HepG2 (cell line): ENCODE results near the gene FAM89B. TPM values are rescaled to one million over a fixed set of nuclear protein-coding genes. Genes with fewer than 3 reads are reported as not detected.

Experiments
- ATAC-seq: fragments of 200-7000 bp; cut with Tn5 transposase; 3 replicates; pipeline ENCODE4 v1.9.1; 2020; ENCODE audit warnings: mild to moderate bottlenecking, moderate library complexity
- BruUV-seq: library from RNA; stranded (reverse); fragments of 400-500 nt; replicated peaks from 2 replicates; lab custom pipeline; 2021; lab: Mats Ljungman, UMichigan
- CTCF ChIA-PET: fragments of 300-600 bp; formaldehyde crosslinking; extraction: SDS; loops from one replicate; lab custom pipeline; 2021; ENCODE audit warnings: low total read pairs, inconsistent platforms, low intra/inter-chr PET ratio; lab: Yijun Ruan, JAX
- POLR2A ChIA-PET: fragments of 350-600 bp; sonication (Branson Sonifier 250); formaldehyde crosslinking; loops from one replicate; lab custom pipeline; 2020; ENCODE audit warnings: antibody characterized with exemption, inconsistent platforms; lab: Yijun Ruan, JAX
- DNase-seq: peaks from one replicate; pipeline ENCODE4 v3.0.0-alpha.2; 2015; ENCODE audit warnings: low spot score
- FAIRE-seq: peaks from 3 replicates; lab custom pipeline; 2011; peaks lifted over from hg19 to GRCh38; lab: Jason Lieb, UNC
- H2AFZ ChIP-seq: one replicate; pipeline ENCODE4 v1.6.1; 2011; ENCODE audit warnings: low read length, inconsistent platforms
- H3K27ac ChIP-seq: fragments of 300-600 bp; 3 replicates; pipeline ENCODE4 v1.8.0; 2011; ENCODE audit warnings: mixed run types, mild to moderate bottlenecking, mixed read lengths, low read length, inconsistent platforms; ENCODE audit not compliant: insufficient read depth; ENCODE audit errors: extremely low read length
- H3K27me3 ChIP-seq, 2 experiments: fragments of 200-600 bp in 1 of 2; 2 replicates in 1 of 2; 3 replicates in 1 of 2; pipeline versions ENCODE4 v1.6.0 to v1.8.0; 2011; ENCODE audit warnings: low read length in 2 of 2, mild to moderate bottlenecking in 2 of 2, moderate library complexity in 2 of 2, inconsistent platforms in 1 of 2; ENCODE audit not compliant: insufficient read depth in 2 of 2, control insufficient read depth in 1 of 2
- H3K36me3 ChIP-seq, 2 experiments: fragments of 200-600 bp in 1 of 2; replicated peaks in 1 of 2; 2 replicates in 1 of 2; 3 replicates in 1 of 2; pipeline versions ENCODE4 v1.5.1 to v1.8.0; 2011; ENCODE audit warnings: low read length in 2 of 2, inconsistent platforms in 1 of 2; ENCODE audit not compliant: insufficient read depth in 2 of 2, control insufficient read depth in 1 of 2
- H3K4me1 ChIP-seq: 2 replicates; pipeline ENCODE4 v1.5.1; 2012; ENCODE audit warnings: low read length, inconsistent platforms; ENCODE audit not compliant: insufficient read depth
- H3K4me2 ChIP-seq: 2 replicates; pipeline ENCODE4 v1.6.0; 2011; ENCODE audit warnings: low read depth, low read length, inconsistent platforms
- H3K4me3 ChIP-seq, 3 experiments: fragments of 200-600 bp in 1 of 3; sonication (generic), shearing (Covaris generic) in 1 of 3; replicated peaks in 1 of 3; 2 replicates each; pipeline ENCODE4 v1.5.1; 2011 to 2016; ENCODE audit warnings: low read length in 3 of 3, inconsistent platforms in 2 of 3, low read depth in 2 of 3, mild to moderate bottlenecking in 2 of 3, control low read depth in 1 of 3, mixed read lengths in 1 of 3; ENCODE audit not compliant: insufficient read depth in 1 of 3
- H3K79me2 ChIP-seq: one replicate; pipeline ENCODE4 v1.6.1; 2011; ENCODE audit warnings: low read length, inconsistent platforms; ENCODE audit not compliant: insufficient read depth
- H3K9ac ChIP-seq: 2 replicates; pipeline ENCODE4 v1.6.0; 2011; ENCODE audit warnings: mild to moderate bottlenecking, low read depth, low read length, inconsistent platforms; ENCODE audit not compliant: insufficient read depth
- H3K9me3 ChIP-seq: 2 replicates; pipeline ENCODE4 v1.5.1; 2012; ENCODE audit warnings: mild to moderate bottlenecking, low read length
- H4K20me1 ChIP-seq: 2 replicates; pipeline ENCODE4 v1.6.0; 2011; ENCODE audit warnings: inconsistent platforms, mild to moderate bottlenecking, low read length, moderate library complexity; ENCODE audit not compliant: insufficient read depth
- ADNP ChIP-seq: sonication (generic); formaldehyde crosslinking; IDR thresholded peaks from 2 replicates; pipeline ENCODE4 v1.4.0; 2020; ENCODE audit warnings: missing genetic modification reagents
- AKNA ChIP-seq: sonication (generic); formaldehyde crosslinking; IDR thresholded peaks from 2 replicates; pipeline ENCODE4 v1.4.0; 2020; ENCODE audit warnings: missing genetic modification reagents, borderline replicate concordance
- EEA1 ChIP-seq: sonication (generic); formaldehyde crosslinking; IDR thresholded peaks from 2 replicates; pipeline ENCODE4 v1.5.1; 2020; ENCODE audit warnings: mild to moderate bottlenecking, missing genetic modification reagents, borderline replicate concordance
- HDAC1 ChIP-seq: sonication (generic); formaldehyde crosslinking; IDR thresholded peaks from 2 replicates; pipeline ENCODE4 v1.5.1; 2020; ENCODE audit warnings: mild to moderate bottlenecking, missing genetic modification reagents
- HIC2 ChIP-seq: sonication (generic); formaldehyde crosslinking; IDR thresholded peaks from 2 replicates; pipeline ENCODE4 v1.9.0; 2022; ENCODE audit warnings: low read depth, missing genetic modification reagents
- MAFK ChIP-seq, 2 experiments: IDR thresholded peaks in 1 of 2; conservative IDR thresholded peaks in 1 of 2; 2 replicates each; pipeline ENCODE4 v1.6.1; 2011; ENCODE audit warnings: improper control_type of control experiment in 2 of 2, low read length in 2 of 2
- NR2C2 ChIP-seq: sonication (generic); formaldehyde crosslinking; IDR thresholded peaks from 2 replicates; pipeline ENCODE4 v1.4.0; 2020; ENCODE audit warnings: missing genetic modification reagents, mild to moderate bottlenecking, moderate library complexity, borderline replicate concordance
- PITX1 ChIP-seq: sonication (generic); formaldehyde crosslinking; IDR thresholded peaks from 2 replicates; pipeline ENCODE4 v1.5.1; 2020; ENCODE audit warnings: mild to moderate bottlenecking, missing genetic modification reagents
- SUZ12 ChIP-seq: fragments of 150-350 bp; IDR thresholded peaks from 2 replicates; pipeline ENCODE4 v1.6.1; 2014; ENCODE audit warnings: low read depth, low read length
- THAP8 ChIP-seq: sonication (generic); formaldehyde crosslinking; IDR thresholded peaks from 2 replicates; pipeline ENCODE4 v1.5.1; 2020; ENCODE audit warnings: missing genetic modification reagents, mild to moderate bottlenecking, borderline replicate concordance
- ZC3H4 ChIP-seq: sonication (generic); formaldehyde crosslinking; IDR thresholded peaks from 2 replicates; pipeline ENCODE4 v1.4.0; 2020; ENCODE audit warnings: missing genetic modification reagents, borderline replicate concordance
- ZNF503 ChIP-seq: sonication (generic); formaldehyde crosslinking; IDR thresholded peaks from 2 replicates; pipeline ENCODE4 v1.4.0; 2020; ENCODE audit warnings: missing genetic modification reagents
- WGBS: methylation state at CpG from one replicate; pipeline ENCODE4 v1.1.6; 2017; ENCODE audit warnings: low lambda C conversion rate; 5-methylcytosine and 5-hydroxymethylcytosine counted together
- in situ Hi-C: cut with HindIII; loops from 2 replicates; pipeline ENCODE4 v1.10.0; 2017; ENCODE audit warnings: low pct_unique_long_range_greater_than_20kb; ENCODE audit not compliant: extremely low pct_ligation_motif_present
- intact Hi-C: fragments of 100-400 bp; cut with micrococcal nuclease; formaldehyde crosslinking; loops from one replicate; pipeline ENCODE4 v1.10.0; 2022; ENCODE audit not compliant: unreplicated experiment
- polyA plus RNA-seq, 8 experiments: library from polyadenylated mRNA; depleted of rRNA in 3 of 8; stranded (reverse) in 7 of 8; unstranded in 1 of 8; fragments of >200 nt; fragmentation: Illumina TruSeq in 4 of 8; extraction: Trizol in 4 of 8; gene quantifications; 2 replicates each; pipeline versions ENCODE4 v1.2.1 to v1.2.3, GENCODE V29; 2011 to 2016; ENCODE audit warnings: low read depth in 4 of 8, missing spikeins in 1 of 8, mixed read lengths in 1 of 8; ENCODE audit not compliant: insufficient read depth in 1 of 8
- total RNA-seq, 5 experiments: library from RNA; depleted of rRNA; stranded (reverse); fragments of >200 nt; fragmentation: Illumina TruSeq; extraction: Trizol; gene quantifications; 2 replicates each; pipeline ENCODE4 v1.2.3, GENCODE V29; 2016; ENCODE audit warnings: low read depth in 1 of 5

FAM89B gene
- total and polyA plus RNA-seq, 2 of the 13 experiments (the other 11 are each of a cell fraction or from before 2014, with no cell fraction given): 5.7 to 8.0 TPM

- no peaks in the 10 kb centered on the region for H3K9me3 ChIP-seq
- no peaks in the 10 kb centered on the region for H3K27me3 ChIP-seq
- ChIA-PET POLR2A (interaction anchor here (0.8 to 2.6 kb wide), 20 partner anchors 9 to 136 kb away, joined by 3 to 22 read pairs (median 5); partner anchors contain the start of genes MALAT1, NEAT1, PCNX3 and SCYL1), CTCF (interaction anchor here (1.9 to 2.3 kb wide), 2 partner anchors 11 to 18 kb away, joined by 4 to 8 read pairs; partner anchors contain the start of gene ZNRD2)
- ATAC-seq (peak; percentile 58), FAIRE-seq (peak; percentile 83), DNase-seq (peak; percentile 70)
- in situ Hi-C loops: loop anchor here (10.0 kb wide), 1 partner anchor 303 kb away; the partner anchor contains the start of gene CFL1
- intact Hi-C loops: no loop called here
- peak overlapping the region; percentile 70 for H3K27ac ChIP-seq
- WGBS: 72% methylated on average over 7 of the region's 17 CpGs
- no peak overlapping the region for H3K9ac ChIP-seq
- peaks cover 3 to 11% of the 10 kb centered on the region in 2 experiments; a peak in 2 of 5 replicates for H3K36me3 ChIP-seq
- peaks cover 53% of the 10 kb centered on the region for H3K4me1 ChIP-seq
- H4K20me1 ChIP-seq: peaks cover 10% of the 10 kb centered on the region; the same call in 1 of the 2 replicates
- H2AFZ ChIP-seq: no peak overlapping the region
- peak overlapping the region in 2 of 3 experiments; percentile 0 to 42; a peak in 1 of 6 replicates for H3K4me3 ChIP-seq
- H3K4me2 ChIP-seq: peak overlapping the region; percentile 57
- BruUV-seq: no TSS peak
- H3K79me2 ChIP-seq: peaks cover 3% of the 10 kb centered on the region
- TF ChIP-seq ZC3H4 (CRISPR knock-in tag) (no peak), SUZ12 (no peak), HIC2 (CRISPR knock-in tag) (peak; percentile 85), HDAC1 (peak; percentile 78), NR2C2 (CRISPR knock-in tag) (peak; percentile 98), ZNF503 (CRISPR knock-in tag) (peak; percentile 40; the same call in 1 of the 2 replicates), MAFK (conservative IDR thresholded peaks at IDR 0.05 in 1 of 2, IDR thresholded peaks at IDR 0.05 in 1 of 2; ENCODE audit: low read length in 2 of 2) (0 out of 4 replicates have a peak, but pooled peaks of 1 of the 2 experiments have one; percentile 5), AKNA (CRISPR knock-in tag) (no peak), PITX1 (peak; percentile 76), THAP8 (CRISPR knock-in tag) (no peak), EEA1 (CRISPR knock-in tag) (0 out of 2 replicates have a peak, but pooled peaks have one; percentile 19), ADNP (CRISPR knock-in tag) (no peak)
Observed at GRCh38 chr11:65551572-65552387, 20.6 kb upstream of the FAM89B start.
